Panc1 (cell line): ENCODE measurements around the gene CNTN3.

Experiments used
- POLR2AphosphoS5 ChIP-seq: IDR thresholded peaks from 2 replicates; pipeline ENCODE4 v1.6.1; 2012; ENCODE audit warnings: mild to moderate bottlenecking, low read depth, low read length, moderate library complexity
- TCF7L2 ChIP-seq: IDR thresholded peaks from 2 replicates; pipeline ENCODE4 v1.6.1; 2011; ENCODE audit warnings: mild to moderate bottlenecking, low read depth, low read length, inconsistent platforms

GRCh38 chr3:74661672-74662071 is 47.2 kb upstream of the CNTN3 start:
- TF ChIP-seq TCF7L2 (no peak), POLR2AphosphoS5 (no peak)
